HEK293 (cell line): ENCODE data around the gene WDR64.

Source experiments
- CTCF ChIA-PET: fragments of 350-600 bp; formaldehyde crosslinking; extraction: SDS; loops from one replicate; lab custom pipeline; 2021; ENCODE audit warnings: antibody characterized with exemption; lab: Yijun Ruan, JAX
- POLR2A ChIA-PET: fragments of 300-600 bp; formaldehyde crosslinking; extraction: SDS; loops from one replicate; lab custom pipeline; 2020; ENCODE audit warnings: antibody characterized with exemption, inconsistent platforms; lab: Yijun Ruan, JAX
- H3K27ac ChIP-seq: fragments of 200-500 bp; sonication (Bioruptor generic); 2 replicates; pipeline ENCODE4 v1.5.1; 2014; ENCODE audit warnings: low read depth, low read length, control low read depth, inconsistent platforms; ENCODE audit errors: extremely low read depth
- H3K36me3 ChIP-seq, 2 experiments: fragments of 200-500 bp in 1 of 2; sonication (Bioruptor generic) in 1 of 2; 1 replicate in 1 of 2; 2 replicates in 1 of 2; pipeline ENCODE4 v1.5.1; 2014 to 2017; ENCODE audit warnings: inconsistent platforms in 2 of 2, low read length in 2 of 2; ENCODE audit not compliant: control insufficient read depth in 2 of 2, insufficient read depth in 1 of 2
- H3K4me1 ChIP-seq: fragments of 200-500 bp; sonication (Bioruptor generic); 2 replicates; pipeline ENCODE4 v1.5.1; 2014; ENCODE audit warnings: mild to moderate bottlenecking, low read length, inconsistent platforms; ENCODE audit not compliant: control insufficient read depth, insufficient read depth
- H3K4me3 ChIP-seq: 2 replicates; pipeline ENCODE4 v1.5.1; 2011; ENCODE audit warnings: low read depth, mild to moderate bottlenecking, control low read depth, low read length, moderate library complexity
- H3K9me3 ChIP-seq: fragments of 200-500 bp; sonication (Bioruptor generic); 2 replicates; pipeline ENCODE4 v1.5.1; 2014; ENCODE audit warnings: low read depth, low read length, inconsistent platforms; ENCODE audit not compliant: control insufficient read depth, insufficient read depth
- GFI1B ChIP-seq: fragments of 450-650 bp; formaldehyde crosslinking; IDR thresholded peaks from 2 replicates; pipeline ENCODE4 v1.5.1; 2016; ENCODE audit warnings: missing biosample characterization, missing genetic modification characterization
- GLI4 ChIP-seq: fragments of 450-650 bp; formaldehyde crosslinking; IDR thresholded peaks from 2 replicates; pipeline ENCODE4 v1.5.1; 2016; ENCODE audit warnings: missing biosample characterization, missing genetic modification characterization
- HIC1 ChIP-seq: fragments of 450-650 bp; formaldehyde crosslinking; IDR thresholded peaks from 2 replicates; pipeline ENCODE4 v1.5.1; 2016; ENCODE audit warnings: missing biosample characterization, missing genetic modification characterization
- SETDB1 ChIP-seq: IDR thresholded peaks from one replicate; pipeline ENCODE4 v1.6.1; 2017; ENCODE audit warnings: mild to moderate bottlenecking, low read length, moderate library complexity, mixed read lengths; ENCODE audit not compliant: insufficient read length
- SP2 ChIP-seq: fragments of 450-650 bp; formaldehyde crosslinking; IDR thresholded peaks from 2 replicates; pipeline ENCODE4 v1.5.1; 2016; ENCODE audit warnings: missing biosample characterization, missing genetic modification characterization
- TRIM28 ChIP-seq: IDR thresholded peaks from 2 replicates; pipeline ENCODE4 v1.6.1; 2011; ENCODE audit warnings: low read length, control low read depth, borderline replicate concordance
- ZNF155 ChIP-seq: fragments of 450-650 bp; formaldehyde crosslinking; IDR thresholded peaks from 2 replicates; pipeline ENCODE4 v1.5.1; 2016; ENCODE audit warnings: missing biosample characterization, missing genetic modification characterization
- ZNF324 ChIP-seq: fragments of 450-650 bp; formaldehyde crosslinking; IDR thresholded peaks from 2 replicates; pipeline ENCODE4 v1.5.1; 2016; ENCODE audit warnings: missing biosample characterization, missing genetic modification characterization
- ZNF473 ChIP-seq: fragments of 450-650 bp; formaldehyde crosslinking; IDR thresholded peaks from 2 replicates; pipeline ENCODE4 v1.5.1; 2017; ENCODE audit warnings: missing biosample characterization, missing genetic modification characterization
- ZNF843 ChIP-seq: fragments of 450-650 bp; formaldehyde crosslinking; IDR thresholded peaks from 2 replicates; pipeline ENCODE4 v1.5.1; 2016; ENCODE audit warnings: missing biosample characterization, missing genetic modification characterization
- TF ChIP-seq, protein P1 (sequence below): fragments of 450-650 bp; formaldehyde crosslinking; IDR thresholded peaks from 2 replicates; pipeline ENCODE4 v1.5.1; 2016; ENCODE audit warnings: missing biosample characterization, missing genetic modification characterization

Gene WDR64

DNA sequence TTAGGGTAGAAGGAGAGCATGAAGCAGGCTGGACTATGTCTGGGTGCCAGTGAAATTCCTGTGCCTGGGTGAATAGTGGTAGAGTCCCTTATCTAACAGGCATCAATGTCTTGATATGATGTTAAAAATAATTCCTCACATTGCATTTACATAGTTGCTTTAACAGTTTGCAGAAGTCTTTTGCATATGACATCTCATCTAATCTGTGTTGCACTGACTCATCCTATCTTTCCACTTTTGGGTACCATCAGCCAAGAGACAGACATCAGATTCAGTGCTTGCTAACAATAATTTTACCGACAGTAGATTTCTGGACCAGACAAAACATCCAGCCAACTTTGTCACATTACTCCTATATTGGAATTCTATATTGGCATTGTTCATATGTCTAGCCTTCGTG, 92.5 kb downstream of the WDR64 start (continued):
- TF ChIP-seq HIC1 (tag by site-specific recombination) (no peak), GFI1B (no peak), ZNF473 (no peak)
- TF ChIP-seq, protein P1, sequence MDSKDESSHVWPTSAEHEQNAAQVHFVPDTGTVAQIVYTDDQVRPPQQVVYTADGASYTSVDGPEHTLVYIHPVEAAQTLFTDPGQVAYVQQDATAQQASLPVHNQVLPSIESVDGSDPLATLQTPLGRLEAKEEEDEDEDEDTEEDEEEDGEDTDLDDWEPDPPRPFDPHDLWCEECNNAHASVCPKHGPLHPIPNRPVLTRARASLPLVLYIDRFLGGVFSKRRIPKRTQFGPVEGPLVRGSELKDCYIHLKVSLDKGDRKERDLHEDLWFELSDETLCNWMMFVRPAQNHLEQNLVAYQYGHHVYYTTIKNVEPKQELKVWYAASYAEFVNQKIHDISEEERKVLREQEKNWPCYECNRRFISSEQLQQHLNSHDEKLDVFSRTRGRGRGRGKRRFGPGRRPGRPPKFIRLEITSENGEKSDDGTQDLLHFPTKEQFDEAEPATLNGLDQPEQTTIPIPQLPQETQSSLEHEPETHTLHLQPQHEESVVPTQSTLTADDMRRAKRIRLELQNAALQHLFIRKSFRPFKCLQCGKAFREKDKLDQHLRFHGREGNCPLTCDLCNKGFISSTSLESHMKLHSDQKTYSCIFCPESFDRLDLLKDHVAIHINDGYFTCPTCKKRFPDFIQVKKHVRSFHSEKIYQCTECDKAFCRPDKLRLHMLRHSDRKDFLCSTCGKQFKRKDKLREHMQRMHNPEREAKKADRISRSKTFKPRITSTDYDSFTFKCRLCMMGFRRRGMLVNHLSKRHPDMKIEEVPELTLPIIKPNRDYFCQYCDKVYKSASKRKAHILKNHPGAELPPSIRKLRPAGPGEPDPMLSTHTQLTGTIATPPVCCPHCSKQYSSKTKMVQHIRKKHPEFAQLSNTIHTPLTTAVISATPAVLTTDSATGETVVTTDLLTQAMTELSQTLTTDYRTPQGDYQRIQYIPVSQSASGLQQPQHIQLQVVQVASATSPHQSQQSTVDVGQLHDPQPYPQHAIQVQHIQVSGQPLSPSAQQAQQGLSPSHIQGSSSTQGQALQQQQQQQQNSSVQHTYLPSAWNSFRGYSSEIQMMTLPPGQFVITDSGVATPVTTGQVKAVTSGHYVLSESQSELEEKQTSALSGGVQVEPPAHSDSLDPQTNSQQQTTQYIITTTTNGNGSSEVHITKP (tag by site-specific recombination), result no peak

DNA sequence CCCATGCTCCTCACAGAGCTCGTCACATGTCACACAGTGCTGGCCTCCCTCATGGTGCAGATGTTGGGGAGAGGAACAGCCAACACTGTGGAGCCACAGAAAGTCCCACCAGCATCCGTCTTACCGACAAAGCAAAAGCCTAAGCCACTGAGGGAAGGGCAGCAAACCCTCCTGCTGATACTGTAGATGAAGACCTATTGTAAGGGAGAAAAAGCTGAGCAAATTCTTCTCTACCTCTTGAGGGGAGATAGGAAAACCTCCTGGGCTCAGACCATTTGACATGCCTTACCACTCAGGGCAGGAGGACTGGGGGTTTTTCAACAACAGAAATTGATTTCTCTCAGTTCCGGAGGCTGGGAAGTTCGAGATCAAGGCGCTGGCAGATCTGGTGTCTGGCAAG, 95.9 kb downstream of the WDR64 start:
- no peaks in the 10 kb centered on the region for H3K36me3 ChIP-seq
- ChIA-PET CTCF (interaction anchor here (0.6 kb wide), 1 partner anchor 1127 kb away, joined by 3 read pairs; no protein-coding TSS in a partner anchor), POLR2A (no interaction called here)
- H3K4me3 ChIP-seq, result no peak overlapping the region
- H3K9me3 ChIP-seq, result no peaks in the 10 kb centered on the region
- TF ChIP-seq SETDB1 (peak; percentile 18), ZNF324 (tag by site-specific recombination) (no peak), TRIM28 (peak; percentile 13; the same call in 1 of the 2 replicates)
- H3K4me1 ChIP-seq, result no peaks in the 10 kb centered on the region
- no peak overlapping the region for H3K27ac ChIP-seq

DNA sequence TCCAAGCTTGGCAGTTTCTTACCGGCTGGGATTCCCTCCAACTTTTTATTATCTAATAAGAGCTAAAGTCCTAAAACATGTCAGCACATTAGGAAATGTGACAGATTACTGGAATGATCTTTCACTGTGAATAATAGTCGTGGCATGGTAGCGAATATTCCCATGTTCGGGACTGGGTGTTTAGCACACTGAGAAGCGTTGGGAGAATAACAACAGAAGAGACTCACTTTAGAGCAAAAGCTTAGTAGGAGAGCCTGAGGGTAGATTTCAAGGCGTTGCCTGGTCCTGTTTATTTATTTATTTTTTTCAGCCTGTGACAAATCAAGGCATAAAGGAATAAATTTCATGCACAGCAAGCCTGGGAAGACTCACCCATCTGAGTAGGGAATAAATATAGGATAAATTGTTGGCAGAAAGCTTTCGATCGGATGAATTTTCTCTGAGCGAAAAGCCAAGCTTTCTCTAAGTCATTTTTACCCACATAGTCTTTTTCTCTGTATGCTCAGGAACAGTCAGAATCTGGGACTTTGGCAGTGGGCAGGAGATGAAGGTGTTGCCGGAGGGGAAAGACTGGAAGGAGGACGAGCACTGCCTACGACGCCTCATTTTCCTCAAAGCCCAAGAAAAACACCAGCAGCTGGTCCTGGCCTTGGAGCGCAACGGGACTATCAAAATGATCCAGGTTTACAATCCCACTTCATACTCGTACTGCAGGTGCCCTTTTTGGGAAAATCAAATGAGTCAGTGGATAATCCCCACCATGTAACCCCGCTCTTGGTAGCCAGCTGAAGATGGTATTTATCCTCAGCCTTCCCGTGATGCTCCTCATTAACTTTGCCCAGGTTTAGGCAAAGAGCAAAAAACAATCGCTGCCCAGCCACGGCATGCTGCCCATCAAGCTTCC, 97.2 kb downstream of the WDR64 start:
- Histone ChIP-seq H3K4me3 (no peak overlapping the region), H3K27ac (no peak overlapping the region), H3K4me1 (no peaks in the 10 kb centered on the region), H3K9me3 (no peaks in the 10 kb centered on the region), H3K36me3 (no peaks in the 10 kb centered on the region)
- ChIA-PET CTCF (interaction anchor here (0.6 to 0.9 kb wide), 3 partner anchors 12 to 1572 kb away, joined by 3 read pairs; no protein-coding TSS in a partner anchor), POLR2A (no interaction called here)
- TF ChIP-seq ZNF843 (no peak), TRIM28 (no peak), ZNF155 (tag by site-specific recombination) (no peak), GLI4 (tag by site-specific recombination) (no peak)

DNA sequence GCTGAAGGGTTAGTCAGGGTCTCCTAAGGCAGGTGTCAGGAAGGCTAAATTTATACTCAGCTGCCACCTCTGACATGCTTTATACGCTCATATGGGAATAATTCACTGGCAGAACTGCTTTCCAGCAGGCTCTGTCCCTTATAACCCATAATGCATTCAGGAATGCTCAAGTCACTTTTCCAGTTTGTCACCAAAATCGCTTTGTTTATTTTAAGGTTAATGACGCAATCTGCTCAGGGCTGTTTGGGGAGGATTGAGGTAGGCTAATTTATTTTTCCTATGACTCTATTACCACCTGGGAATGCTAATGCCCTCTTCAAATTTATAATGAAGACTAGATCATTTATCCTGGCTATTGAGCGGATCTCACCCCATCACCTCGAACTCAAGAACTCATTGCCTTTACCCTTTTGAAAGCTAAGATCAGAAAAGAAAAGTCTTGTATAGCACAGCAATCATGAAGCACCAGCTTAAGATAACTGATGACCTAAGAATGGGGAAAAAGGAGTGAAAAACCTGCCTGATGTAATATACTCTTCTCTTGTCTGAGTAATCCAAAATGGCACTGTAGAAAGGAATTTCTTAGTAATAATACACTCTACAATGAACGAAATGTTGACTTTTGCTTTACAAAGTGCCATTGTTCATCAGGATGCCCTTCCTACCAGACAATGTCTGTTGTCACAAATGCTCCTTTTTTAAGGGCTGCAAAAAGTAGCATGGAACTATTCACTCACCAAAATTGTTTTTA, 98.0 kb downstream of the WDR64 start:
- no peaks in the 10 kb centered on the region for H3K36me3 ChIP-seq
- no peak overlapping the region for H3K27ac ChIP-seq
- ChIA-PET POLR2A (no interaction called here), CTCF (no interaction called here)
- no peak overlapping the region for H3K4me3 ChIP-seq
- no peaks in the 10 kb centered on the region for H3K9me3 ChIP-seq
- no peaks in the 10 kb centered on the region for H3K4me1 ChIP-seq
- TF ChIP-seq SETDB1 (peak; percentile 8), SP2 (no peak)
